ENCODE data around the gene MUC5AC.
"Not testable (repeated sequence)": the region's sequence is repeated elsewhere in the genome, so short reads cannot be mapped to it uniquely, and the experiment has no call there.

MUC5AC gene

DNA sequence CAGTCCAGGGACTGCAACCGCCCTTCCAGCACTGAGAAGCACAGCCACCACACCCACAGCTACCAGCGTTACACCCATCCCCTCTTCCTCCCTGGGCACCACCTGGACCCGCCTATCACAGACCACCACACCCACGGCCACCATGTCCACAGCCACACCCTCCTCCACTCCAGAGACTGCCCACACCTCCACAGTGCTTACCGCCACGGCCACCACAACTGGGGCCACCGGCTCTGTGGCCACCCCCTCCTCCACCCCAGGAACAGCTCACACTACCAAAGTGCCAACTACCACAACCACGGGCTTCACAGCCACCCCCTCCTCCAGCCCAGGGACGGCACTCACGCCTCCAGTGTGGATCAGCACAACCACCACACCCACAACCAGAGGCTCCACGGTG lies 85.0 kb downstream of the MUC5AC start:
- not testable (repeated sequence) for DNase-seq

DNA sequence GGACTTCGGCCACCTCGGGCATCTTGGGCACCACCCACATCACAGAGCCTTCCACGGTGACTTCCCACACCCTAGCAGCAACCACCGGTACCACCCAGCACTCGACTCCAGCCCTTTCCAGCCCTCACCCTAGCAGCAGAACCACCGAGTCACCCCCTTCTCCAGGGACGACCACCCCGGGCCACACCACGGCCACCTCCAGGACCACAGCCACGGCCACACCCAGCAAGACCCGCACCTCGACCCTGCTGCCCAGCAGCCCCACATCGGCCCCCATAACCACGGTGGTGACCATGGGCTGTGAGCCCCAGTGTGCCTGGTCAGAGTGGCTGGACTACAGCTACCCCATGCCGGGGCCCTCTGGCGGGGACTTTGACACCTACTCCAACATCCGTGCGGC lies 85.8 kb downstream of the MUC5AC start:
- not testable (repeated sequence) for DNase-seq

DNA sequence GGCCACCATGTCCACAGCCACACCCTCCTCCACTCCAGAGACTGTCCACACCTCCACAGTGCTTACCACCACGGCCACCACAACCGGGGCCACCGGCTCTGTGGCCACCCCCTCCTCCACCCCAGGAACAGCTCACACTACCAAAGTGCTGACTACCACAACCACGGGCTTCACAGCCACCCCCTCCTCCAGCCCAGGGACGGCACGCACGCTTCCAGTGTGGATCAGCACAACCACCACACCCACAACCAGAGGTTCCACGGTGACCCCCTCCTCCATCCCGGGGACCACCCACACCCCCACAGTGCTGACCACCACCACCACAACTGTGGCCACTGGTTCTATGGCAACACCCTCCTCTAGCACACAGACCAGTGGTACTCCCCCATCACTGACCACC lies 86.8 kb downstream of the MUC5AC start:
- DNase-seq: not testable (repeated sequence)

DNA sequence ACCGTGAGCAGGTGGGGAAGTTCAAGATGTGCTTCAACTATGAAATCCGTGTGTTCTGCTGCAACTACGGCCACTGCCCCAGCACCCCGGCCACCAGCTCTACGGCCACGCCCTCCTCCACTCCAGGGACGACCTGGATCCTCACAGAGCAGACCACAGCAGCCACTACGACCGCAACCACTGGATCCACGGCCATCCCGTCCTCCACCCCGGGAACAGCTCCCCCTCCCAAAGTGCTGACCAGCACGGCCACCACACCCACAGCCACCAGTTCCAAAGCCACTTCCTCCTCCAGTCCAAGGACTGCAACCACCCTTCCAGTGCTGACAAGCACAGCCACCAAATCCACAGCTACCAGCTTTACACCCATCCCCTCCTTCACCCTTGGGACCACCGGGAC lies 88.0 kb downstream of the MUC5AC start:
- DNase-seq: not testable (repeated sequence)

DNA sequence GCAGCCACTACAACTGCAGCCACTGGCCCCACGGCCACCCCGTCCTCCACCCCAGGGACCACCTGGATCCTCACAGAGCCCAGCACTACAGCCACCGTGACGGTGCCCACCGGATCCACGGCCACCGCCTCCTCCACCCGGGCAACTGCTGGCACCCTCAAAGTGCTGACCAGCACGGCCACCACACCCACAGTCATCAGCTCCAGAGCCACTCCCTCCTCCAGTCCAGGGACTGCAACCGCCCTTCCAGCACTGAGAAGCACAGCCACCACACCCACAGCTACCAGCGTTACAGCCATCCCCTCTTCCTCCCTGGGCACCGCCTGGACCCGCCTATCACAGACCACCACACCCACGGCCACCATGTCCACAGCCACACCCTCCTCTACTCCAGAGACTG lies 88.5 kb downstream of the MUC5AC start:
- DNase-seq: not testable (repeated sequence)

DNA sequence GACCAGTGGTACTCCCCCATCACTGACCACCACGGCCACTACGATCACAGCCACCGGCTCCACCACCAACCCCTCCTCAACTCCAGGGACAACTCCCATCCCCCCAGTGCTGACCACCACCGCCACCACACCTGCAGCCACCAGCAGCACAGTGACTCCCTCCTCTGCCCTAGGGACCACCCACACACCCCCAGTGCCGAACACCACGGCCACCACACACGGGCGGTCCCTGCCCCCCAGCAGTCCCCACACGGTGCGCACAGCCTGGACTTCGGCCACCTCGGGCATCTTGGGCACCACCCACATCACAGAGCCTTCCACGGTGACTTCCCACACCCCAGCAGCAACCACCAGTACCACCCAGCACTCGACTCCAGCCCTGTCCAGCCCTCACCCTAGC lies 89.3 kb downstream of the MUC5AC start:
- DNase-seq: not testable (repeated sequence)

DNA sequence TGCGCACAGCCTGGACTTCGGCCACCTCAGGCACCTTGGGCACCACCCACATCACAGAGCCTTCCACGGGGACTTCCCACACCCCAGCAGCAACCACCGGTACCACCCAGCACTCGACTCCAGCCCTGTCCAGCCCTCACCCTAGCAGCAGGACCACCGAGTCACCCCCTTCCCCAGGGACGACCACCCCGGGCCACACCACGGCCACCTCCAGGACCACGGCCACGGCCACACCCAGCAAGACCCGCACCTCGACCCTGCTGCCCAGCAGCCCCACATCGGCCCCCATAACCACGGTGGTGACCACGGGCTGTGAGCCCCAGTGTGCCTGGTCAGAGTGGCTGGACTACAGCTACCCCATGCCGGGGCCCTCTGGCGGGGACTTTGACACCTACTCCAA lies 91.2 kb downstream of the MUC5AC start:
- DNase-seq: not testable (repeated sequence)

DNA sequence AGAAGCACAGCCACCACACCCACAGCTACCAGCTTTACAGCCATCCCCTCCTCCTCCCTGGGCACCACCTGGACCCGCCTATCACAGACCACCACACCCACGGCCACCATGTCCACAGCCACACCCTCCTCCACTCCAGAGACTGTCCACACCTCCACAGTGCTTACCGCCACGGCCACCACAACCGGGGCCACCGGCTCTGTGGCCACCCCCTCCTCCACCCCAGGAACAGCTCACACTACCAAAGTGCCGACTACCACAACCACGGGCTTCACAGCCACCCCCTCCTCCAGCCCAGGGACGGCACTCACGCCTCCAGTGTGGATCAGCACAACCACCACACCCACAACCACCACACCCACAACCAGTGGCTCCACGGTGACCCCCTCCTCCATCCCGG lies 92.7 kb downstream of the MUC5AC start:
- DNase-seq: not testable (repeated sequence)
